Left renal cortex interstitium (tissue), 4 donors: ENCODE data around the gene CLN3. TPM values are rescaled to one million over a fixed set of nuclear protein-coding genes. Genes with fewer than 3 reads are reported as not detected.
"Not testable (repeated sequence)": the region's sequence is repeated elsewhere in the genome, so short reads cannot be mapped to it uniquely, and the experiment has no call there.

ENCODE experiments used
- DNase-seq, 4 donors: peaks; one replicate each; pipeline ENCODE4 v3.0.0-alpha.2; 2013; ENCODE audit warnings: low read depth in 4 of 4, low spot score in 2 of 4, missing footprints in 1 of 4
- polyA plus RNA-seq, 4 donors: library from polyadenylated mRNA; unstranded; fragments of 120-200 nt; gene quantifications; one replicate each; pipeline ENCODE4 v1.2.1, GENCODE V29; 2013; ENCODE audit not compliant: insufficient read length in 4 of 4

CLN3 gene
- polyA plus RNA-seq, 4 donors, result 29.4 to 41.3 (median 33.8) TPM

- no peak for DNase-seq
Measured at GRCh38 chr16:28514246-28514645, 22.4 kb upstream of the CLN3 start.

GRCh38 chr16:28513484-28514181 lies 21.8 kb upstream of the CLN3 start:
- no peak for DNase-seq

DNA sequence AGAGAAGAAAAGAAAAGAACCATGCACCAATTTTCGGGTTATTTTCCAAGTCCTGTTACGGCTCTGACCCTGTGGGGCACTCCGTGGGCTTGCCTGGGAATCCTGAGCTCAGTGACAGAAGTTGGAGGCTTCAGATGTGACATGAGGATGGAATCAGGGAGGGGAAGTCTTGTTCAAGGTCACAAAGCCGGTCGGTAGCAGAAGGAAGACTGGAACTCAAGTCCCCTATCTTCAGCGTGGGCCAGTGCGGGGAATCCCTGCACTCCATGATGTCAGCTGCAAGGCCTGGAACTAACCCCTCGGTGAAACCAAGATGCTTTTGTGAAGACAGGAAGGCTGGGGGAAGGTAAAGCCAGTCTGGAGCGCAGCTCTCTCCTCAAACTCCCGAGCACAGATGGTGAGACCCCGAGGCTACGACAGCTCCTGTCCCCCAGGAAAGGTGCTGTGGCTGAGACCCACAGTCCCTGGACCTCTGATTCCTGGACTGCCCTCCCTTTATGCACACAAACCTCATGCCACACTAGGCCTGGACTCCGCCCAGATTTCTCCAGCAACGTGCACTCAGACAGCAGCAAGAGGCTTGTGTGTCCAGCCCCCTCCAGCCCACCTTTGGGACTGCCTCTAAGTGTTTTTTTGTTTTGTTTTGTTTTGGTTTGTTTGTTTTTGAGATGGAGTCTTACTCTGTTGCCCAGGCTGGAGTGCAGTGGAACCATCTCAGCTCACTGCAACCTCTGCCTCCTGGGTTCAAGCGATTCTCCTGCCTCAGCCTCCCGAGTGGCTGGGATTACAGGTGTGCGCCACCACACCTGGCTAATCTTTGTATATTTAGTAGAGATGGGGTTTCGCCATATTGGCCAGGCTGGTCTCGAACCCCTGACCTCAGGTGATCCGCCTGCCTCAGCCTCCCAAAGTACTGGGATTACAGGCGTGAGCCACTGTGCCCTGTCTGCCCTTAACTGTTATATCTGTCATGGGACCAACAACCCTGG lies 20.2 kb upstream of the CLN3 start:
- no peak for DNase-seq

DNA sequence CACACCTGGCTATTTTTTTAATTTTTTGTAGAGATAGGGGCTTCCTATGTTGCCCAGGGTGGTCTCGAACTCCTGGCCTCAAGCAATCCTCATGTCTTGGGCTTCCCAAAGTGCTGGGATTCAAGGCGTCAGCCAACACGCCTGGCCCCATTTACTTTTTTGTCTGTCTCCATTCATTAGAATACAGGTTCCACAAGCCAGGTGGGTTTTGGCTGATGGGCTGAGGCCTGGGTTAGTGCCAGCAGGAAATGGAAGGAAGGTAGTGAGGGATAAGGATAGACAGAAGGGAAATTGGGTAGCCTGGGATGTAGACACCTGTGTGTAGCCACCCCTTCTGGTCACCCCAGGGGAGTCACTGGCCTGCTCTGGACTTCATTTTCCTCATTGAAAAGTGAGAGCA lies 19.2 kb upstream of the CLN3 start:
- no peak for DNase-seq

DNA sequence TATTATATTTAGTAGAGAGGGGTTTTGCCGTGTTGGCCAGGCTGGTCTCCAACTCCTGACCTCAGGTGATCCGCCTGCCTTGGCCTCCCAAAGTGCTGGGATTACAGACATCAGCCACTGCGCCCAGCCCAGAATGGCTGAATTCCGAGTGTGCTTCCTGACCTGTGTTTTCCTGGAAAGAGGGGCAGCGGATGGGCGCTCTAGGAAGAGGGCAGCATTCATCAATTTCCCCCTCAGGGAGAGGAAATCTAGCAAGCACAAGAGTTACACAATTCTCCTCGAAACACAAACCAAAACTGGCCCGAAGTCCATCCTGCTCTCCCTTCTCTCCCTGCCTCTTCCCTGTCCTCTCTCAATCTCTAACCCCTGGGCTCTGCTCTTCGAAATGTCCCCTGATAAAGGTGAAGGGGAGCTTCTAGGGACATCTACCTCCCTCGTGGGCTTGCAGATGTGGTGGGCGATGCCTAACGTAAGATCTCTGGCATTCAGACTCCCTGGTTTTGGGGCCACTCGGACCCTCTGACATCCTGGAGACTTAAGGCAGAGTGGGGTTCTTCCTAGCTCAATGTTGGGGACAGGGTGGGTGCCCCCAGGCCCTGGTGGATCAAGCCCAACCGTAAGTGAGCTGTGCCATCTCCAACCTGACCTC lies 13.7 kb upstream of the CLN3 start:
- DNase-seq, result no peak

DNA sequence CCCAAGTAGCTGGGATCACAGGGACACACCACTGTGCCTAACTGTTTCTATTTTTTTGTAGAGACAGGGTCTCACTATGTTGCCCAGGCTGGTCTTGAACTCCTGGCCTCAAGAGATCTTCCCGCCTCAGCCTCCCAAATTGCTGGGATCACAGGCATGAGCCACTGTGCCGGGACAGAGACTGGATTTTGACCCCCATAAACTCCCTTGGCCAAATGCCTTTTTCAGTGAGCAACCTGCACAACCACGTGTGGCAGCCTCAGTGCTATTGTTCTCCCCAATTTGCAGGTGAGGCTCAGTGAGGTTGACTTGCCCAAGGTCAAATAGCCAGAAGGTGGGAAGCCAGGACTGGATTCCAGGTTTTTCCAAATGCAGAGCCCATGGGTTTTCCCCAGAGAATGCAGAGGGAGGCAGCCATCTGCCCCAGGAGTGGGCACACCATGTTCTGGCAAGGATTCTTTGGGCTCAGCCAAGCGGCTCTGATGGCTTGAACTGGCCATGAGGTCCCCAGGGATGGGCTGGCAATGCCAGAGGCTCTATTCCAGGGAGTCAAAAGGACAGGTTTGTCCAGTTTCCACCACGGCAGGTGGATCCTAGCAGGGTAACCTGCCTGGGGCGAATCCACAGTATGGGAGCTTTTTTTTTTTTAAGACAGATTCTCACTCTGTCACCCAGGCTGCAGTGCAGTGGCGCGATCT lies 13.0 kb upstream of the CLN3 start:
- DNase-seq, result no peak

GRCh38 chr16:28503470-28504259 lies 11.8 kb upstream of the CLN3 start:
- DNase-seq, result no peak

- DNase-seq, result no peak
Measured at GRCh38 chr16:28502290-28502689, 10.4 kb upstream of the CLN3 start.

GRCh38 chr16:28501258-28502232 lies 9.7 kb upstream of the CLN3 start:
- no peak for DNase-seq

- not testable (repeated sequence) for DNase-seq
Measured at GRCh38 chr16:28500476-28501180, 8.8 kb upstream of the CLN3 start.

DNA sequence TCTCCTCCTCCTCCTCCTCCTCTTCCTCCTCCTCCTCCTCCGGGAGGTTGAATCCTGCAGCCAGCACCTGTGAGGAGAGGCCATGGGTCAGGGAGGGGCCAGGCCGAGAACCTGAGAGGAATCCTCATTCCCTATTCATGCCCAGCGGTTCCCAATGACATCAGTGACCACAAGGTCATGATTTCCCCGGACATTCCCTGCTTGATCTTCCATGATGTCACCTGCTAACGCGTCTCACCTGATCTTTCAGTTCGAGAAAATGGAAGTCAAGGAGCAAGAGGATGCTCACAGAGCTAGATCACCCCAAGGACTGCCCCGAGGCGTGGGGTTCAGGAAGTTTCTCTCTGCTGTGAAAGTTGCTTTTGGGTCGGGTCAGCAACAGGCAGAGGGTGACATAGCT lies 8.0 kb upstream of the CLN3 start:
- DNase-seq, result no peak

DNA sequence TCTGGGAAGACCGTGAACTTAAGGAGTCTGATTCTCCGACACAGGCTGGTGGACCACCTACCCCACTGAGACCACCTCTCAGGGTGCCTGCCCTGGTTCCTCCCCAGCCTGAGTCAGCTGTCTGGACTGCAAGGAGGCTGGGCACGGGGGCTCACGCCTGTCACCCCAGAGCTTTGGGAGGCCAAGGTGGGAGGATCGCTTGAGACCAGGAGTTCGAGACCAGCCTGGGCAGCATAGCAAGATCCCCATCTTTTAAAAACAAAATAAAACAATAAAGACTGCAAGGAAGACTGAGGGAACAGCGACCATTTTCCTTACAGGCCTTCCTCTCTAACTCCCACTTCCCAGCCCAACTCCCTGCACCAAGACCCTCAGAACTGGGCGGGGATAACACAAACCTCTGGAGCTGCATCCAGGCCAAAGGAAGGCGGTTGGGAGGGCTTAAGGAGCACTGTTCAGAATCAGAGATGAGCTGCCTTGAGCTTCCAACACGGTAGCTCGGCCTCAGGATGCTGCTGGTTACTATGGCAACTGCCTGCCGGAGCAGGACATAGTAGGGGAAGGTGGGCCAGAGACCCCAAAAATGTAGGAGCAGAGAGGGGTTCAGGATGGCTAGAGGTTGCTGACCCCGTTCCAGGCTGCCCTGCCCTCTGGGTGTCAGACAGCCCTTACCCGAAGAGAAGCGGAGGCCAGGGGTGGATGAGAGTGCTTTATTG lies 7.0 kb upstream of the CLN3 start:
- no peak for DNase-seq

- no peak for DNase-seq
Measured at GRCh38 chr16:28497861-28498599, 6.2 kb upstream of the CLN3 start.

GRCh38 chr16:28497386-28497785 lies 5.5 kb upstream of the CLN3 start:
- no peak for DNase-seq

GRCh38 chr16:28496844-28497243 lies 5.0 kb upstream of the CLN3 start:
- no peak for DNase-seq

DNA sequence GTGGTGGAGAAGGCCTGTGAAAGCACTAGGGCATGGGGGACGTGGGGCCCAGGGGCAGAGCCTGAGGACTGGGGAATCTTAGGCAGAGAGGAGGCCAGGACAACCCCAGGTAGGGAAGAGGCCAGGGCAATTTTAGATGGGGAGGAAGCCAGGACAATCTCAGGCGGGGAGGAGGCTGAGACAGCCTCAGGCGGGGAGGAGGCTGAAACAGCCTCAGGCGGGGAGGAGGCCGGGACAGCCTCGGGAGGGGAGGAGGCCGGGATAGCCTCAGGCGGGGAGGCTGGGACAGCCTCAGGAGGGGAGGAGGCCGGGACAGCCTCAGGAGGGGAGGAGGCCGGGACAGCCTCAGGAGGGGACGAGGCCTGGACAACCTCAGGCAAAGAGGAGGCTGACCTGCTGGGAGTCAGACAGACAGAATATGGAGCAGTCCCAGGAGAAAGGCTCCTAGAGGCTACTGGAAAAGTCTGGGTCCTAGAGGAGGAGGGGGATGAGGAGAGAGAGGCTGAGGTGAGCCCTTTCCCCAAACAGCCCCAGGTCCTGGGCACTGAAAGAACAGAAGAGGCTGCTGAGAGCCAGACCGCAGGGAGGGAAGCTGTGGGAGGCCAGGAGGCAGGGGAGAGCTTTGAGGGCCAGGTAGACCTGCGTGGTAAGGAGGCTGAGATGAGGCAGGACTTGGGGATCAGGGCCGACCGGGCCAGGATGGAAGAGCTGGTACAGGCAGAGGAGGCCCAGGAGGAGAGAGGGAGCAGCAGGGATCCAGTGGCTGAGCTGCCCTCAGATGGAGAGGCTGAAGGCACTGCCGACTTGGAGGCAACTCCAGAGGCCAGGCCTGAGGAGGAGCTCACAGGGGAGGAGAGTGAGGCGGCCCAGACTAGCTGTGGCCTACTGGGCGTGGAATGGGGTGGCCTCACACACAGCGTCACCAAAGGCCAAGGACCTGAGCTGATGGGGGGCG lies 4.2 kb upstream of the CLN3 start:
- no peak for DNase-seq
